ENCODE measurements around the gene CEND1.

CEND1 gene

GRCh38 chr11:810040-810567, 20.2 kb upstream of the CEND1 start:
- Histone ChIP-seq H4K20me1 (ENCODE audit: insufficient read depth, low read length, poor library complexity, severe bottlenecking) (peaks cover 30% of the 10 kb centered on the region), H3K4me3 (ENCODE audit: low read length, poor library complexity, severe bottlenecking) (peak overlapping the region; percentile 89), H3K36me3 (ENCODE audit: insufficient read depth, low read length) (peaks cover 20% of the 10 kb centered on the region; the same call in 1 of the 2 replicates), H3K27me3 (ENCODE audit: insufficient read depth, low read length, poor library complexity, severe bottlenecking) (peaks cover 5% of the 10 kb centered on the region), H3K9me3 (ENCODE audit: insufficient read depth, low read depth, low read length) (no peaks in the 10 kb centered on the region), H3K9ac (ENCODE audit: low read depth, low read length, poor library complexity, severe bottlenecking) (peak overlapping the region; percentile 93), H3K79me2 (ENCODE audit: insufficient read depth, low read length) (peaks cover 55% of the 10 kb centered on the region), H2AFZ (ENCODE audit: low read length) (no peak overlapping the region), H3K9me2 (replicated peaks; ENCODE audit: low read depth, low read length) (no peaks in the 10 kb centered on the region), H3F3A (ENCODE audit: low read depth) (no peaks in the 10 kb centered on the region; the same call in 1 of the 2 replicates), H3K4me2 (ENCODE audit: low read depth, low read length, poor library complexity, severe bottlenecking) (peak overlapping the region; percentile 84), H3K4me1 (ENCODE audit: insufficient read depth, low read length, poor library complexity, severe bottlenecking) (peaks cover 28% of the 10 kb centered on the region)
- TF ChIP-seq EZH2phosphoT487 (IDR thresholded peaks at IDR 0.05; ENCODE audit: borderline replicate concordance) (no peak), CTCF (conservative IDR thresholded peaks at IDR 0.05; ENCODE audit: low read length) (no peak)

GRCh38 chr11:809287-810039, 19.6 kb upstream of the CEND1 start, which contains the start of gene RPLP2:
Gene RPLP2 (plus strand): TSS chr11:809967. CDS start chr11:810235, 268 bp downstream.
- peak within 1 kb of the TSS; percentile 86 for H2AFZ ChIP-seq (ENCODE audit: low read length)
- H3K27me3 ChIP-seq (ENCODE audit: insufficient read depth, low read length, poor library complexity, severe bottlenecking), result peaks cover 5% of the 10 kb centered on the region
- peaks cover 20% of the 10 kb centered on the region; the same call in 1 of the 2 replicates for H3K36me3 ChIP-seq (ENCODE audit: insufficient read depth, low read length)
- peak within 1 kb of the TSS; percentile 93 for H3K9ac ChIP-seq (ENCODE audit: low read depth, low read length, poor library complexity, severe bottlenecking)
- H3K4me1 ChIP-seq (ENCODE audit: insufficient read depth, low read length, poor library complexity, severe bottlenecking), result peaks cover 32% of the 10 kb centered on the region
- H4K20me1 ChIP-seq (ENCODE audit: insufficient read depth, low read length, poor library complexity, severe bottlenecking), result peaks cover 32% of the 10 kb centered on the region
- H3F3A ChIP-seq (ENCODE audit: low read depth), result no peaks in the 10 kb centered on the region; the same call in 1 of the 2 replicates
- H3K4me3 ChIP-seq (ENCODE audit: low read length, poor library complexity, severe bottlenecking), result peak within 1 kb of the TSS; percentile 89
- no peaks in the 10 kb centered on the region for H3K9me3 ChIP-seq (ENCODE audit: insufficient read depth, low read depth, low read length)
- H3K79me2 ChIP-seq (ENCODE audit: insufficient read depth, low read length), result peaks cover 58% of the 10 kb centered on the region
- H3K4me2 ChIP-seq (ENCODE audit: low read depth, low read length, poor library complexity, severe bottlenecking), result peak within 1 kb of the TSS; percentile 94
- TF ChIP-seq EZH2phosphoT487 (IDR thresholded peaks at IDR 0.05; ENCODE audit: borderline replicate concordance) (no peak), CTCF (conservative IDR thresholded peaks at IDR 0.05; ENCODE audit: low read length) (no peak)
- H3K9me2 ChIP-seq (replicated peaks; ENCODE audit: low read depth, low read length), result no peaks in the 10 kb centered on the region

GRCh38 chr11:808427-809286, 18.8 kb upstream of the CEND1 start:
- TF ChIP-seq CTCF (conservative IDR thresholded peaks at IDR 0.05; ENCODE audit: low read length), result no peak
- no peak for TF ChIP-seq EZH2phosphoT487 (IDR thresholded peaks at IDR 0.05; ENCODE audit: borderline replicate concordance)
- H3K36me3 ChIP-seq (ENCODE audit: insufficient read depth, low read length), result peaks cover 20% of the 10 kb centered on the region; the same call in 1 of the 2 replicates
- H3K9me2 ChIP-seq (replicated peaks; ENCODE audit: low read depth, low read length), result no peaks in the 10 kb centered on the region
- peaks cover 40% of the 10 kb centered on the region for H3K4me1 ChIP-seq (ENCODE audit: insufficient read depth, low read length, poor library complexity, severe bottlenecking)
- peaks cover 5% of the 10 kb centered on the region for H3K27me3 ChIP-seq (ENCODE audit: insufficient read depth, low read length, poor library complexity, severe bottlenecking)
- H3K4me3 ChIP-seq (ENCODE audit: low read length, poor library complexity, severe bottlenecking), result peak overlapping the region; percentile 89
- H4K20me1 ChIP-seq (ENCODE audit: insufficient read depth, low read length, poor library complexity, severe bottlenecking), result peaks cover 37% of the 10 kb centered on the region
- H3K9me3 ChIP-seq (ENCODE audit: insufficient read depth, low read depth, low read length), result no peaks in the 10 kb centered on the region
- H3K4me2 ChIP-seq (ENCODE audit: low read depth, low read length, poor library complexity, severe bottlenecking), result peak overlapping the region; percentile 94
- peak overlapping the region; percentile 86 for H2AFZ ChIP-seq (ENCODE audit: low read length)
- H3K79me2 ChIP-seq (ENCODE audit: insufficient read depth, low read length), result peaks cover 66% of the 10 kb centered on the region
- H3K9ac ChIP-seq (ENCODE audit: low read depth, low read length, poor library complexity, severe bottlenecking), result peak overlapping the region; percentile 93
- no peaks in the 10 kb centered on the region; the same call in 1 of the 2 replicates for H3F3A ChIP-seq (ENCODE audit: low read depth)

Measured in Loucy (cell line).